Lower leg skin (tissue), 3 donors: ENCODE results near the gene PRR5.

Experiments used
- CTCF ChIP-seq, 3 donors: fragments of 450-650 bp; IDR thresholded peaks; one replicate each; pipeline ENCODE4 v1.5.1; 2016; ENCODE audit warnings: antibody characterized with exemption in 3 of 3, mild to moderate bottlenecking in 3 of 3, moderate library complexity in 2 of 3
- POLR2A ChIP-seq, 2 donors: fragments of 450-650 bp; IDR thresholded peaks; one replicate each; pipeline ENCODE4 v1.6.1; 2016 to 2017; ENCODE audit warnings: antibody characterized with exemption in 2 of 2, mild to moderate bottlenecking in 1 of 2, moderate library complexity in 1 of 2

GRCh38 chr22:44680481-44680894 lies 21.5 kb upstream of the PRR5 start:
- TF ChIP-seq CTCF (IDR thresholded peaks at IDR 0.05) (no peak), POLR2A (IDR thresholded peaks at IDR 0.05) (no peak)
